A549 (cell line): ENCODE results near the gene RCVRN. TPM values are rescaled to one million over a fixed set of nuclear protein-coding genes. Genes with fewer than 3 reads are reported as not detected.

Source experiments
- ATAC-seq, 2 experiments: fragments of 200-7000 bp in 1 of 2; fragments of >200 bp in 1 of 2; cut with Nextera tagmentation in 1 of 2; cut with Tn5 transposase in 1 of 2; 3 replicates each; pipeline versions ENCODE4 v1.8.0 to v1.9.1; 2018 to 2020; ENCODE audit warnings: mild to moderate bottlenecking in 1 of 2, moderate library complexity in 1 of 2
- CTCF ChIA-PET: fragments of 300-600 bp; sonication (Branson Sonifier 250); formaldehyde crosslinking; extraction: SDS; loops from one replicate; lab custom pipeline; 2021; ENCODE audit warnings: antibody characterized with exemption, inconsistent platforms; lab: Yijun Ruan, JAX
- POLR2A ChIA-PET: fragments of 350-600 bp; formaldehyde crosslinking; extraction: SDS; loops from one replicate; lab custom pipeline; 2021; ENCODE audit warnings: antibody characterized with exemption, inconsistent platforms; lab: Yijun Ruan, JAX
- DNase-seq, 2 experiments: peaks; one replicate each; pipeline versions ENCODE4 v3.0.0 to v3.0.0-alpha.2; 2011 to 2016; ENCODE audit warnings: low read depth in 1 of 2, low spot score in 1 of 2
- FAIRE-seq: peaks from 2 replicates; lab custom pipeline; 2011; peaks lifted over from hg19 to GRCh38; lab: Jason Lieb, UNC
- H3K27ac ChIP-seq, 2 experiments: fragments of >200 bp; sonication (Bioruptor Twin); formaldehyde crosslinking; 3 replicates each; pipeline ENCODE4 v1.5.1; 2016 to 2017
- H3K4me1 ChIP-seq: fragments of >200 bp; sonication (Bioruptor Twin); formaldehyde crosslinking; 3 replicates; pipeline ENCODE4 v1.6.1; 2016
- H3K4me2 ChIP-seq: fragments of >200 bp; sonication (Bioruptor Twin); formaldehyde crosslinking; 3 replicates; pipeline ENCODE4 v1.6.1; 2016
- H3K4me3 ChIP-seq: fragments of >200 bp; sonication (Bioruptor Twin); formaldehyde crosslinking; 3 replicates; pipeline ENCODE4 v1.5.1; 2016
- H3K9me3 ChIP-seq: fragments of >200 bp; sonication (Bioruptor Twin); formaldehyde crosslinking; 3 replicates; pipeline ENCODE4 v1.6.1; 2016
- BHLHE40 ChIP-seq: IDR thresholded peaks from 2 replicates; pipeline ENCODE4 v1.6.1; 2012; ENCODE audit warnings: low read depth, low read length, inconsistent platforms
- CBX2 ChIP-seq: fragments of 200-600 bp; sonication (generic); IDR thresholded peaks from 2 replicates; pipeline ENCODE4 v1.6.1; 2016; ENCODE audit warnings: low read depth, mild to moderate bottlenecking, borderline replicate concordance
- CBX8 ChIP-seq: fragments of 200-600 bp; sonication (generic); IDR thresholded peaks from 2 replicates; pipeline ENCODE4 v1.6.1; 2016
- CEBPB ChIP-seq, 2 experiments: fragments of >200 bp in 1 of 2; sonication (Bioruptor Twin) in 1 of 2; formaldehyde crosslinking in 1 of 2; IDR thresholded peaks; 2 replicates each; pipeline ENCODE4 v1.6.1; 2012 to 2016
- CHD4 ChIP-seq: fragments of 200-600 bp; sonication (generic); IDR thresholded peaks from 2 replicates; pipeline ENCODE4 v1.6.1; 2016; ENCODE audit warnings: antibody characterized with exemption, mild to moderate bottlenecking, borderline replicate concordance
- EHMT2 ChIP-seq: fragments of 200-600 bp; sonication (generic); IDR thresholded peaks from 2 replicates; pipeline ENCODE4 v1.6.1; 2016; ENCODE audit warnings: antibody characterized with exemption, low read depth, mild to moderate bottlenecking, moderate library complexity
- ESRRA ChIP-seq: fragments of 150-350 bp; IDR thresholded peaks from 2 replicates; pipeline ENCODE4 v1.6.1; 2014; ENCODE audit warnings: mild to moderate bottlenecking, low read length, borderline replicate concordance
- HEYL ChIP-seq: fragments of 250-450 bp; sonication (Bioruptor Pico); IDR thresholded peaks from 2 replicates; pipeline ENCODE4 v1.8.0; 2021; ENCODE audit warnings: mild to moderate bottlenecking, moderate library complexity
- JUNB ChIP-seq: fragments of >200 bp; sonication (Bioruptor Twin); formaldehyde crosslinking; IDR thresholded peaks from 2 replicates; pipeline ENCODE4 v1.6.1; 2016
- MAFK ChIP-seq: fragments of 450-650 bp; IDR thresholded peaks from 2 replicates; pipeline ENCODE4 v1.6.1; 2014; ENCODE audit not compliant: partially characterized antibody
- NR3C1 ChIP-seq: fragments of >200 bp; sonication (Bioruptor Twin); formaldehyde crosslinking; IDR thresholded peaks from 3 replicates; pipeline ENCODE4 v1.6.1; 2017
- POLR2AphosphoS2 ChIP-seq: conservative IDR thresholded peaks from 2 replicates; pipeline ENCODE4 v1.6.1; 2012; ENCODE audit warnings: low read length, improper control_type of control experiment, inconsistent platforms
- RAD21 ChIP-seq, 2 experiments: fragments of >200 bp in 1 of 2; sonication (Bioruptor Twin) in 1 of 2; formaldehyde crosslinking in 1 of 2; IDR thresholded peaks in 1 of 2; conservative IDR thresholded peaks in 1 of 2; 2 replicates in 1 of 2; 3 replicates in 1 of 2; pipeline ENCODE4 v1.6.1; 2012 to 2018; ENCODE audit warnings: inconsistent platforms in 1 of 2
- RFX5 ChIP-seq: fragments of 450-650 bp; IDR thresholded peaks from 2 replicates; pipeline ENCODE4 v1.7.1; 2014; ENCODE audit warnings: antibody characterized with exemption, mild to moderate bottlenecking, moderate library complexity
- RNF2 ChIP-seq: fragments of 200-600 bp; sonication (generic); IDR thresholded peaks from 2 replicates; pipeline ENCODE4 v1.6.1; 2016; ENCODE audit warnings: low read depth, mild to moderate bottlenecking, antibody characterized with exemption, moderate library complexity, borderline replicate concordance
- SMC3 ChIP-seq: fragments of >200 bp; sonication (Bioruptor Twin); formaldehyde crosslinking; IDR thresholded peaks from 3 replicates; pipeline ENCODE4 v1.6.1; 2018; ENCODE audit warnings: inconsistent platforms
- SREBF2 ChIP-seq: fragments of 450-650 bp; IDR thresholded peaks from 2 replicates; pipeline ENCODE4 v1.6.1; 2014; ENCODE audit warnings: mild to moderate bottlenecking, moderate library complexity
- ZSCAN20 ChIP-seq: fragments of 250-450 bp; sonication (Bioruptor Pico); IDR thresholded peaks from 2 replicates; pipeline ENCODE4 v1.8.0; 2022; ENCODE audit warnings: mild to moderate bottlenecking, moderate library complexity
- WGBS: methylation state at CpG from one replicate; pipeline ENCODE4 v1.1.6; 2017; ENCODE audit errors: missing lambda C conversion rate; 5-methylcytosine and 5-hydroxymethylcytosine counted together
- polyA plus RNA-seq, 4 experiments: library from polyadenylated mRNA; depleted of rRNA in 3 of 4; stranded (reverse); fragments of >200 nt; fragmentation: RNase III in 1 of 4; extraction: RNeasy Plus Mini Kit Qiagen cat#74134 plus additional on column Dnase treatment in 1 of 4; gene quantifications; 2 replicates in 3 of 4; 3 replicates in 1 of 4; pipeline ENCODE4 v1.2.3, GENCODE V29; 2011 to 2017
- TF ChIP-seq, protein P1 (sequence below): IDR thresholded peaks from 2 replicates; pipeline ENCODE4 v1.6.1; 2012
- TF ChIP-seq, protein P2 (sequence below): IDR thresholded peaks from 2 replicates; pipeline ENCODE4 v1.6.1; 2012; ENCODE audit warnings: low read depth, borderline replicate concordance
- TF ChIP-seq, protein P3 (sequence below): fragments of >200 bp; sonication (Bioruptor Twin); formaldehyde crosslinking; IDR thresholded peaks from 2 replicates; pipeline ENCODE4 v1.6.1; 2016
- TF ChIP-seq, protein P4 (sequence below): fragments of >200 bp; sonication (Bioruptor Twin); formaldehyde crosslinking; IDR thresholded peaks from 3 replicates; pipeline ENCODE4 v1.6.1; 2016

RCVRN gene
- polyA plus RNA-seq, 2 of the 4 experiments (the other 2 are of a cell fraction), result not detected

DNA sequence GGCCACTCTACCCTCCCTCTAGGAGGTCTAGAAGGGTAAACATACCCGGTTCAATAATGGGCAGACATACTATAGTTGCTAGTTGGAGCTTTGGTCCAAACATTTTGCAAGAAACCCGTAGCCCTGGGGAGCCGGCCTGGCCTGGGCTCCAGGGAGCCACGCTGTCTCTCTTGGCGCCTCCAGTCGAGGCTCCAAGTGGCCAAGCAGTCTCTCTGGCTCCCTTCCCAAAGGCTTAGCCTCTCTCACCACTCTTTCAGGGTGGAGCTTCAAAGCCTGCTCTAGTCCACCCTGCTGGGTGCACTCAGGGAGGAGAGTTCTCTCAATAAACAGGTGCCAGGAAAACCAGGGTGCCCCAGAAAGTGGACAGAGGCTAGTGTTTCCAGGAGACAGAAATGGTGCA, 32.2 kb downstream of the RCVRN start:
- ATAC-seq, result no peak
- no peak for FAIRE-seq

DNA sequence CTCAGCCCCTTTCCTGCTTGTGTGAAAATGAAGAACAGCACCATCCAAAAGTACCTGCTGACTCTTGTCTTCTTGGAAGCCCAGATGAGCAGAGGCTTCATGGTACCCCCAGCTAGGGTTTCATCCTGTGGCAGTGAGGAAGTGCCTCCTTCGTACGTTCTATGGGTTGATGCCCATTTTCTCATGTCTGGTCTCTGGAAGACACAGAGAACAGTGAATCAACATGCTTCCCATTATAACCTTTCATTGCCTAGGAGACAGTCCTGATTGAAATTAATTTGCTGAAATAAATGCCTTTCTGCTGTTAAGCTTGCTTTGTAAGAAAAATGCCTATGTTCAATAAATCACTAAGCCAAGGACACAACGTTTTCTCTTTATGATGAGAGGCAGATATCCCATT, 36.5 kb downstream of the RCVRN start:
- 68% methylated on average over 3 of the region's 3 CpGs for WGBS
- ChIA-PET POLR2A (no interaction called here), CTCF (interaction anchor here (1.7 to 2.6 kb wide), 2 partner anchors 13 to 60 kb away, joined by 5 to 15 read pairs; no protein-coding TSS in a partner anchor)
- ATAC-seq, result no peak
- H3K9me3 ChIP-seq, result peaks cover 10% of the 10 kb centered on the region; the same call in 2 of the 3 replicates
- H3K27ac ChIP-seq, result no peak overlapping the region
- no peak for TF ChIP-seq CHD4
- TF ChIP-seq, all 56 proteins: peak for 0
- H3K4me1 ChIP-seq, result peaks cover 12% of the 10 kb centered on the region; the same call in 1 of the 3 replicates
- no peak overlapping the region for H3K4me3 ChIP-seq
- FAIRE-seq, result peak; percentile 80
- DNase-seq, result no peak
- H3K4me2 ChIP-seq, result no peak overlapping the region

More for the DNA sequence above, 32.2 kb downstream of the RCVRN start:
- WGBS, result 58% methylated on average over 6 of the region's 6 CpGs
- H3K4me3 ChIP-seq, result no peak overlapping the region
- no peak for DNase-seq
- ChIA-PET POLR2A (no interaction called here), CTCF (interaction anchor here (0.6 to 1.8 kb wide), 10 partner anchors 13 to 444 kb away, joined by 3 to 7 read pairs (median 4); no protein-coding TSS in a partner anchor)
- TF ChIP-seq RNF2 (no peak), NR3C1 (no peak), MAFK (no peak), JUNB (no peak), ZSCAN20 (no peak), RFX5 (no peak), CEBPB (IDR thresholded peaks at IDR 0.05) (no peak), EHMT2 (no peak), BHLHE40 (no peak), CBX2 (no peak), POLR2AphosphoS2 (no peak), ESRRA (no peak)
- TF ChIP-seq, protein P1, sequence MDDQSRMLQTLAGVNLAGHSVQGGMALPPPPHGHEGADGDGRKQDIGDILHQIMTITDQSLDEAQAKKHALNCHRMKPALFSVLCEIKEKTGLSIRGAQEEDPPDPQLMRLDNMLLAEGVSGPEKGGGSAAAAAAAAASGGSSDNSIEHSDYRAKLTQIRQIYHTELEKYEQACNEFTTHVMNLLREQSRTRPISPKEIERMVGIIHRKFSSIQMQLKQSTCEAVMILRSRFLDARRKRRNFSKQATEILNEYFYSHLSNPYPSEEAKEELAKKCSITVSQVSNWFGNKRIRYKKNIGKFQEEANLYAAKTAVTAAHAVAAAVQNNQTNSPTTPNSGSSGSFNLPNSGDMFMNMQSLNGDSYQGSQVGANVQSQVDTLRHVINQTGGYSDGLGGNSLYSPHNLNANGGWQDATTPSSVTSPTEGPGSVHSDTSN, result no peak
- TF ChIP-seq, protein P2, sequence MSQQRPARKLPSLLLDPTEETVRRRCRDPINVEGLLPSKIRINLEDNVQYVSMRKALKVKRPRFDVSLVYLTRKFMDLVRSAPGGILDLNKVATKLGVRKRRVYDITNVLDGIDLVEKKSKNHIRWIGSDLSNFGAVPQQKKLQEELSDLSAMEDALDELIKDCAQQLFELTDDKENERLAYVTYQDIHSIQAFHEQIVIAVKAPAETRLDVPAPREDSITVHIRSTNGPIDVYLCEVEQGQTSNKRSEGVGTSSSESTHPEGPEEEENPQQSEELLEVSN, result no peak
- TF ChIP-seq, protein P3, sequence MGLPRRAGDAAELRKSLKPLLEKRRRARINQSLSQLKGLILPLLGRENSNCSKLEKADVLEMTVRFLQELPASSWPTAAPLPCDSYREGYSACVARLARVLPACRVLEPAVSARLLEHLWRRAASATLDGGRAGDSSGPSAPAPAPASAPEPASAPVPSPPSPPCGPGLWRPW, result no peak
- TF ChIP-seq, protein P4, sequence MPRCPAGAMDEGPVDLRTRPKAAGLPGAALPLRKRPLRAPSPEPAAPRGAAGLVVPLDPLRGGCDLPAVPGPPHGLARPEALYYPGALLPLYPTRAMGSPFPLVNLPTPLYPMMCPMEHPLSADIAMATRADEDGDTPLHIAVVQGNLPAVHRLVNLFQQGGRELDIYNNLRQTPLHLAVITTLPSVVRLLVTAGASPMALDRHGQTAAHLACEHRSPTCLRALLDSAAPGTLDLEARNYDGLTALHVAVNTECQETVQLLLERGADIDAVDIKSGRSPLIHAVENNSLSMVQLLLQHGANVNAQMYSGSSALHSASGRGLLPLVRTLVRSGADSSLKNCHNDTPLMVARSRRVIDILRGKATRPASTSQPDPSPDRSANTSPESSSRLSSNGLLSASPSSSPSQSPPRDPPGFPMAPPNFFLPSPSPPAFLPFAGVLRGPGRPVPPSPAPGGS, result no peak
- peaks cover 6% of the 10 kb centered on the region; the same call in 2 of the 3 replicates for H3K4me1 ChIP-seq
- peak overlapping the region in 1 of 2 experiments; percentile 32; a peak in 1 of 6 replicates for H3K27ac ChIP-seq
- no peaks in the 10 kb centered on the region for H3K9me3 ChIP-seq
- no peak overlapping the region for H3K4me2 ChIP-seq

DNA sequence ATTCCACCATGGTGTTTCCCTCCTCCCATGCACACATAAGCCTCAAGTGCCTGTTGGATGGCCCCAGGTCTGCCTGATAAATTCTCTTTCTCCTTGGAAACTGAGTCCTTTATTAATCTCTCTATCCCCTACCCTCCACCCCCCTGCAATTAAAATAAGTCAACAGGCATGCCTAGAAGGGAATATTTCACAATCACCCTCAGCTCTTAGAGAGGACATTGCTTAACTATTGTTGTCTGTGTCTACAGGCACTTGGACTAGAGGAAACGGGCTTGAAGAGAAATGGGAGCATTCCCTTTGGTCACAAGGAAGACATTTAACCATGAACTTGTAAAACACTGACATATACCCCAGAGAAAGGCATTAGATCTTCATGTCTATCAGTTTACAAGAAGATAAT, 39.5 kb downstream of the RCVRN start:
- Histone ChIP-seq H3K4me1 (peaks cover 12% of the 10 kb centered on the region; the same call in 1 of the 3 replicates), H3K27ac (peak overlapping the region in 1 of 2 experiments; percentile 24; a peak in 2 of 6 replicates), H3K4me3 (no peak overlapping the region), H3K9me3 (peaks cover 22% of the 10 kb centered on the region), H3K4me2 (no peak overlapping the region)
- no peak for DNase-seq
- TF ChIP-seq RAD21 (conservative IDR thresholded peaks at IDR 0.05 in 1 of 2, IDR thresholded peaks at IDR 0.05 in 1 of 2), result no peak
- no peak for TF ChIP-seq HEYL (CRISPR knock-in tag)
- TF ChIP-seq RNF2, result no peak
- no peak for TF ChIP-seq SMC3
- TF ChIP-seq SREBF2, result no peak
- TF ChIP-seq CBX8, result no peak
- TF ChIP-seq, protein P3, result no peak
- TF ChIP-seq CEBPB (IDR thresholded peaks at IDR 0.05), result peak; percentile 16 to 45; a peak in 1 of 4 replicates
- FAIRE-seq, result no peak
- ChIA-PET CTCF (interaction anchor here (0.9 to 1.6 kb wide), 3 partner anchors 10 to 20 kb away, joined by 3 to 4 read pairs (median 4); no protein-coding TSS in a partner anchor), POLR2A (no interaction called here)
- ATAC-seq, result no peak
- 39% methylated on average over 1 of the region's 1 CpG for WGBS
